ENCODE measurements around the gene DNAJC18. TPM values are rescaled to one million over a fixed set of nuclear protein-coding genes. Genes with fewer than 3 reads are reported as not detected.

DNAJC18 gene
- total RNA-seq, 2 experiments from 2014 or later = 7.5 to 8.7 TPM

- no peaks in the 10 kb centered on the region for H3K27me3 ChIP-seq (ENCODE audit: control insufficient read depth in 1 of 2, insufficient read depth in 2 of 2, low read length in 2 of 2)
- ATAC-seq (ENCODE audit: poor library complexity) (no peak), DNase-seq (no peak)
- H3K27me3 Mint-ChIP-seq = no peaks in the 10 kb centered on the region
- H3K4me3 Mint-ChIP-seq = no peak overlapping the region
- no peaks in the 10 kb centered on the region for H3K4me1 Mint-ChIP-seq (ENCODE audit: low read depth)
- no peak overlapping the region for H3K27ac ChIP-seq (ENCODE audit: low read depth in 1 of 2, low read length in 2 of 2)
- CTCF ChIA-PET = interaction anchor here (0.5 kb wide), 1 partner anchor 177 kb away, joined by 3 read pairs; no protein-coding TSS in a partner anchor
- no peak overlapping the region for H3K4me3 ChIP-seq (ENCODE audit: low read length)
- peaks cover 26% of the 10 kb centered on the region for H3K36me3 ChIP-seq (ENCODE audit: insufficient read depth, low read length)
- intact Hi-C loops (cut with DNase I, micrococcal nuclease) = no loop called here
- POLR2A ChIA-PET = interaction anchor here (0.6 to 1.6 kb wide), 2 partner anchors 23 to 33 kb away, joined by 4 to 6 read pairs; partner anchors contain the start of gene PAIP2
- H3K27ac Mint-ChIP-seq = no peak overlapping the region
- peaks cover 0 to 5% of the 10 kb centered on the region in 2 experiments for H3K9me3 ChIP-seq (ENCODE audit: control insufficient read depth in 1 of 2, insufficient read depth in 1 of 2, low read length in 2 of 2)
- no peak for TF ChIP-seq CTCF (IDR thresholded peaks at IDR 0.05)
- no peaks in the 10 kb centered on the region for H3K4me1 ChIP-seq (ENCODE audit: insufficient read depth, low read length)
- no peaks in the 10 kb centered on the region for H3K9me3 Mint-ChIP-seq
- peaks cover 38% of the 10 kb centered on the region for H3K36me3 Mint-ChIP-seq (ENCODE audit: low read depth)
Observed at GRCh38 chr5:139374909-139375308, 64.4 kb downstream of the DNAJC18 start.

- CTCF ChIA-PET = interaction anchor here (0.6 kb wide), 1 partner anchor 9 kb away, joined by 3 read pairs; no protein-coding TSS in a partner anchor
- peaks cover 67% of the 10 kb centered on the region for H3K36me3 Mint-ChIP-seq (ENCODE audit: low read depth)
Observed at GRCh38 chr5:139371482-139372435, 67.6 kb downstream of the DNAJC18 start.

GRCh38 chr5:139369181-139369580 lies 70.1 kb downstream of the DNAJC18 start:
- no peak for DNase-seq
- H3K27ac ChIP-seq (ENCODE audit: low read depth in 1 of 2, low read length in 2 of 2) = no peak overlapping the region
- H3K36me3 ChIP-seq (ENCODE audit: insufficient read depth, low read length) = peaks cover 75% of the 10 kb centered on the region
- CTCF ChIA-PET = no interaction called here
- no peak for TF ChIP-seq CTCF (IDR thresholded peaks at IDR 0.05)
- no peak overlapping the region for H3K4me3 ChIP-seq (ENCODE audit: low read length)
- Mint-ChIP-seq H3K4me3 (no peak overlapping the region), H3K9me3 (no peaks in the 10 kb centered on the region), H3K27me3 (no peaks in the 10 kb centered on the region), H3K4me1 (ENCODE audit: low read depth) (no peaks in the 10 kb centered on the region), H3K27ac (no peak overlapping the region), H3K36me3 (ENCODE audit: low read depth) (peaks cover 81% of the 10 kb centered on the region)
- POLR2A ChIA-PET = interaction anchor here (1.2 kb wide), 1 partner anchor 27 kb away, joined by 3 read pairs; no protein-coding TSS in a partner anchor
- intact Hi-C loops (cut with DNase I, micrococcal nuclease) = no loop called here
- no peaks in the 10 kb centered on the region for H3K27me3 ChIP-seq (ENCODE audit: control insufficient read depth in 1 of 2, insufficient read depth in 2 of 2, low read length in 2 of 2)
- no peak for ATAC-seq (ENCODE audit: poor library complexity)
- no peaks in the 10 kb centered on the region for H3K4me1 ChIP-seq (ENCODE audit: insufficient read depth, low read length)
- H3K9me3 ChIP-seq (ENCODE audit: control insufficient read depth in 1 of 2, insufficient read depth in 1 of 2, low read length in 2 of 2) = no peaks in the 10 kb centered on the region

More at GRCh38 chr5:139371482-139372435, 67.6 kb downstream of the DNAJC18 start:
- H3K27me3 Mint-ChIP-seq = no peaks in the 10 kb centered on the region
- DNase-seq (no peak), ATAC-seq (ENCODE audit: poor library complexity) (no peak)
- Histone ChIP-seq H3K36me3 (ENCODE audit: insufficient read depth, low read length) (peaks cover 50% of the 10 kb centered on the region), H3K4me1 (ENCODE audit: insufficient read depth, low read length) (no peaks in the 10 kb centered on the region), H3K27me3 (ENCODE audit: control insufficient read depth in 1 of 2, insufficient read depth in 2 of 2, low read length in 2 of 2) (no peaks in the 10 kb centered on the region), H3K9me3 (ENCODE audit: control insufficient read depth in 1 of 2, insufficient read depth in 1 of 2, low read length in 2 of 2) (no peaks in the 10 kb centered on the region), H3K27ac (ENCODE audit: low read depth in 1 of 2, low read length in 2 of 2) (no peak overlapping the region), H3K4me3 (ENCODE audit: low read length) (no peak overlapping the region)
- H3K4me1 Mint-ChIP-seq (ENCODE audit: low read depth) = no peaks in the 10 kb centered on the region
- no peak for TF ChIP-seq CTCF (IDR thresholded peaks at IDR 0.05)
- no peak overlapping the region for H3K27ac Mint-ChIP-seq
- POLR2A ChIA-PET = interaction anchor here (0.6 to 1.4 kb wide), 3 partner anchors 26 to 39 kb away, joined by 3 to 4 read pairs (median 3); partner anchors contain the start of gene PAIP2
- no peak overlapping the region for H3K4me3 Mint-ChIP-seq
- intact Hi-C loops (cut with DNase I, micrococcal nuclease) = no loop called here
- no peaks in the 10 kb centered on the region for H3K9me3 Mint-ChIP-seq

Data from CD4-positive, alpha-beta T cell (primary cell).